HG03175 (cell line): ENCODE measurements around the gene THBS2.

Source experiments
- ATAC-seq: cut with Tn5 transposase; IDR thresholded peaks from one replicate; pipeline ENCODE4 v1.9.1; 2021; ENCODE audit warnings: mild to moderate bottlenecking, moderate library complexity; ENCODE audit not compliant: unreplicated experiment

The THBS2 gene

GRCh38 chr6:169168706-169169105, 84.9 kb downstream of the THBS2 start:
- no peak for ATAC-seq

- no peak for ATAC-seq
Measured at GRCh38 chr6:169168302-169168630, 85.4 kb downstream of the THBS2 start.

GRCh38 chr6:169167581-169168301, 85.9 kb downstream of the THBS2 start:
- ATAC-seq, result no peak

- ATAC-seq, result no peak
Measured at GRCh38 chr6:169166896-169167580, 86.6 kb downstream of the THBS2 start.
